ENCODE results near the gene ANAPC1. TPM values are rescaled to one million over a fixed set of nuclear protein-coding genes. Genes with fewer than 3 reads are reported as not detected.
"Not testable (repeated sequence)": the region's sequence is repeated elsewhere in the genome, so short reads cannot be mapped to it uniquely, and the experiment has no call there.

The ANAPC1 gene
- total RNA-seq, 4 donors from 2014 or later = 37.3 to 67.3 (median 51.4) TPM

DNA sequence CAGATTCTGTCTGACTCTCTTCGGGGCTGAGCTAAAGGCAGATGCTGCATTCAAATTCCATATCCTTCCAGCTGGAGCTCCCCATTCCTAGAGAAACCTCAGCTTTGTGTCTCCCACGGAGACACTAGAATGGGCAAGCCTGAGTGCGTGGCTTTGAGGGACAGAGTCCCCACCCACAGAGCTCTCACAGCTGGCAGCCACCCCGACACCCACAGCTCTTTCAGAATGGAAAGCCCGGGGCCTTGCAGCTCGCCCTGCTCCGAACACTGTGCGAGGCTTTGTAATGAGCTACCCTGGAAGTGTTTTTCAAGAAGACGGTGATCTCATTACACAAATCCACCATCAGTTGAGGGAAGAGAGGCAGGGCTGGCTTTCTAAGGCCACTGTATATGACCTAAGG, 164.4 kb downstream of the ANAPC1 start:
- H3K9me3 ChIP-seq; DNase-seq; H3K27ac ChIP-seq; H3K27me3 ChIP-seq; H3K36me3 ChIP-seq; H3K4me1 ChIP-seq; H3K4me3 ChIP-seq; intact Hi-C loops (cut with DNase I; ENCODE audit: low total_unique reads): not testable (repeated sequence)
- in situ Hi-C loops (cut with MboI; ENCODE audit: low pct_ligation_motif_present in 1 of 4, low pct_unique_long_range_greater_than_20kb in 1 of 4, low sequenced_read_pairs in 3 of 4) = loop anchor here in 1 of 4 donors (25.0 kb wide), 1 partner anchor 607 kb away; the partner anchor contains the start of gene BCL2L11
- WGBS, 2 donors (ENCODE audit: low coverage in 1 of 2) = 94% methylated on average over 5 of the region's 9 CpGs; no CpG with 5 or more reads in 1 of the 2 donors

Small RNA genes within 50 kb of the gene (small RNA-seq; reads per million reads assigned to genes)
- 0 reads per million in 4 donors for gene MIR4771-2
- gene RN7SL297P = 0 reads per million in 4 donors

Other genes with a start within 250 kb of the ANAPC1 start
- gene MERTK, start 14.4 kb upstream of the ANAPC1 start, total RNA-seq = 10 to 100 TPM; 10.8 to 28.6 (median 11.6) TPM
- gene TMEM87B, start 171.1 kb upstream of the ANAPC1 start, total RNA-seq = 10 to 100 TPM; 21.9 to 74.5 (median 60.7) TPM